Activated T-cell treated with anti-CD3 and anti-CD28 coated beads, Interleukin-2, amount 50 U/mL, for 4 hours (primary cell): ENCODE data around the gene PLD6. TPM values are rescaled to one million over a fixed set of nuclear protein-coding genes. Genes with fewer than 3 reads are reported as not detected.

Experiments
- ATAC-seq, 2 donors: fragments of 200-7000 bp; cut with Tn5 transposase; one replicate each; pipeline ENCODE4 v1.10.0; 2021
- DNase-seq: peaks from one replicate; pipeline ENCODE4 v3.0.0-alpha.2; 2020
- H3K27me3 Mint-ChIP-seq: one replicate; pipeline ENCODE4 v1.8.0; 2021; ENCODE audit warnings: low read depth, mixed read lengths
- H3K36me3 Mint-ChIP-seq: one replicate; pipeline ENCODE4 v1.8.0; 2022; ENCODE audit warnings: mixed read lengths; ENCODE audit not compliant: insufficient read depth
- H3K4me1 Mint-ChIP-seq: one replicate; pipeline ENCODE4 v1.8.0; 2021; ENCODE audit warnings: low read depth, mixed read lengths
- H3K4me3 Mint-ChIP-seq: one replicate; pipeline ENCODE4 v1.8.0; 2021; ENCODE audit warnings: mild to moderate bottlenecking, moderate library complexity, mixed read lengths
- H3K9me3 Mint-ChIP-seq: one replicate; pipeline ENCODE4 v1.8.0; 2021; ENCODE audit warnings: mixed read lengths
- total RNA-seq, 3 donors: library from RNA; stranded (reverse); gene quantifications; one replicate each; pipeline ENCODE4 v1.2.1, GENCODE V29; 2021

The PLD6 gene
- total RNA-seq, 3 donors from 2014 or later = 27.4 to 38.3 (median 32.7) TPM

GRCh38 chr17:17232303-17232621 lies 26.1 kb upstream of the PLD6 start:
- ATAC-seq = no peak
- peaks cover 20% of the 10 kb centered on the region for H3K36me3 Mint-ChIP-seq
- DNase-seq = no peak
- no peaks in the 10 kb centered on the region for H3K9me3 Mint-ChIP-seq
- no peaks in the 10 kb centered on the region for H3K27me3 Mint-ChIP-seq
- peaks cover 17% of the 10 kb centered on the region for H3K4me1 Mint-ChIP-seq
- H3K4me3 Mint-ChIP-seq = no peak overlapping the region

- Mint-ChIP-seq H3K36me3 (peaks cover 23% of the 10 kb centered on the region), H3K4me1 (peaks cover 17% of the 10 kb centered on the region), H3K4me3 (no peak overlapping the region), H3K9me3 (no peaks in the 10 kb centered on the region), H3K27me3 (no peaks in the 10 kb centered on the region)
- ATAC-seq = no peak
- no peak for DNase-seq
These were observed 25.6 kb upstream of the PLD6 start for GRCh38 chr17:17231621-17232302.

- ATAC-seq (no peak), DNase-seq (no peak)
- Mint-ChIP-seq H3K27me3 (no peaks in the 10 kb centered on the region), H3K36me3 (peaks cover 35% of the 10 kb centered on the region), H3K9me3 (no peaks in the 10 kb centered on the region), H3K4me1 (peaks cover 2% of the 10 kb centered on the region), H3K4me3 (no peak overlapping the region)
These were observed 23.6 kb upstream of the PLD6 start for GRCh38 chr17:17229416-17230384.

- ATAC-seq = no peak
- no peak for DNase-seq
- H3K4me1 Mint-ChIP-seq = no peaks in the 10 kb centered on the region
- H3K27me3 Mint-ChIP-seq = no peaks in the 10 kb centered on the region
- H3K9me3 Mint-ChIP-seq = no peaks in the 10 kb centered on the region
- H3K4me3 Mint-ChIP-seq = no peak overlapping the region
- H3K36me3 Mint-ChIP-seq = peaks cover 36% of the 10 kb centered on the region
These were observed 22.6 kb upstream of the PLD6 start for GRCh38 chr17:17228521-17229279.

GRCh38 chr17:17227608-17228520 lies 21.7 kb upstream of the PLD6 start:
- no peaks in the 10 kb centered on the region for H3K9me3 Mint-ChIP-seq
- H3K27me3 Mint-ChIP-seq = no peaks in the 10 kb centered on the region
- no peak for DNase-seq
- no peaks in the 10 kb centered on the region for H3K4me1 Mint-ChIP-seq
- no peak overlapping the region for H3K4me3 Mint-ChIP-seq
- H3K36me3 Mint-ChIP-seq = peaks cover 39% of the 10 kb centered on the region
- ATAC-seq = no peak

GRCh38 chr17:17226451-17227265 lies 20.5 kb upstream of the PLD6 start:
- Mint-ChIP-seq H3K4me1 (no peaks in the 10 kb centered on the region), H3K36me3 (peaks cover 36% of the 10 kb centered on the region), H3K4me3 (no peak overlapping the region), H3K27me3 (no peaks in the 10 kb centered on the region), H3K9me3 (no peaks in the 10 kb centered on the region)
- ATAC-seq (no peak), DNase-seq (no peak)

- ATAC-seq (no peak), DNase-seq (no peak)
- Mint-ChIP-seq H3K4me1 (no peaks in the 10 kb centered on the region), H3K36me3 (peaks cover 36% of the 10 kb centered on the region), H3K4me3 (no peak overlapping the region), H3K9me3 (no peaks in the 10 kb centered on the region), H3K27me3 (no peaks in the 10 kb centered on the region)
These were observed 19.8 kb upstream of the PLD6 start for GRCh38 chr17:17225901-17226300.

- H3K27me3 Mint-ChIP-seq = no peaks in the 10 kb centered on the region
- H3K9me3 Mint-ChIP-seq = no peaks in the 10 kb centered on the region
- H3K4me1 Mint-ChIP-seq = no peaks in the 10 kb centered on the region
- ATAC-seq (no peak), DNase-seq (no peak)
- peaks cover 34% of the 10 kb centered on the region for H3K36me3 Mint-ChIP-seq
- no peak overlapping the region for H3K4me3 Mint-ChIP-seq
These were observed 18.0 kb upstream of the PLD6 start for GRCh38 chr17:17224137-17224536.

GRCh38 chr17:17223736-17224135 lies 17.6 kb upstream of the PLD6 start:
- Mint-ChIP-seq H3K36me3 (peaks cover 32% of the 10 kb centered on the region), H3K27me3 (no peaks in the 10 kb centered on the region), H3K9me3 (no peaks in the 10 kb centered on the region), H3K4me3 (no peak overlapping the region), H3K4me1 (no peaks in the 10 kb centered on the region)
- ATAC-seq = no peak
- no peak for DNase-seq

- DNase-seq = no peak
These were observed 15.2 kb upstream of the PLD6 start for GRCh38 chr17:17221329-17221728.

GRCh38 chr17:17220529-17220928 lies 14.4 kb upstream of the PLD6 start:
- no peak for DNase-seq
- no peaks in the 10 kb centered on the region for H3K4me1 Mint-ChIP-seq
- no peak overlapping the region for H3K4me3 Mint-ChIP-seq
- ATAC-seq = no peak
- H3K36me3 Mint-ChIP-seq = peaks cover 41% of the 10 kb centered on the region
- H3K9me3 Mint-ChIP-seq = no peaks in the 10 kb centered on the region
- H3K27me3 Mint-ChIP-seq = no peaks in the 10 kb centered on the region

More at GRCh38 chr17:17221329-17221728, 15.2 kb upstream of the PLD6 start:
- H3K4me3 Mint-ChIP-seq = no peak overlapping the region
- peaks cover 38% of the 10 kb centered on the region for H3K36me3 Mint-ChIP-seq
- no peaks in the 10 kb centered on the region for H3K27me3 Mint-ChIP-seq
- no peaks in the 10 kb centered on the region for H3K9me3 Mint-ChIP-seq
- H3K4me1 Mint-ChIP-seq = no peaks in the 10 kb centered on the region
- ATAC-seq = no peak

GRCh38 chr17:17217995-17218394 lies 11.9 kb upstream of the PLD6 start:
- ATAC-seq = no peak
- Mint-ChIP-seq H3K4me1 (no peaks in the 10 kb centered on the region), H3K36me3 (peaks cover 33% of the 10 kb centered on the region), H3K27me3 (no peaks in the 10 kb centered on the region), H3K4me3 (no peak overlapping the region), H3K9me3 (no peaks in the 10 kb centered on the region)
- no peak for DNase-seq

GRCh38 chr17:17216776-17217175 lies 10.6 kb upstream of the PLD6 start:
- Mint-ChIP-seq H3K27me3 (no peaks in the 10 kb centered on the region), H3K36me3 (peaks cover 34% of the 10 kb centered on the region), H3K9me3 (no peaks in the 10 kb centered on the region), H3K4me1 (no peaks in the 10 kb centered on the region), H3K4me3 (no peak overlapping the region)
- no peak for DNase-seq
- ATAC-seq = no peak
